ENCODE measurements around the gene MT1H. TPM values are rescaled to one million over a fixed set of nuclear protein-coding genes. Genes with fewer than 3 reads are reported as not detected.

MT1H gene
- total RNA-seq, 1 experiment from 2014 or later = not detected

Other genes with a start within 250 kb of the MT1H start
- gene AMFR, start 244.3 kb upstream of the MT1H start, total RNA-seq (2014; rRNA removed; shearing (Covaris generic)) = 79.7 and 87.8 TPM in 2 replicates
- gene NUDT21, start 218.5 kb upstream of the MT1H start, total RNA-seq (2014; rRNA removed; shearing (Covaris generic)) = 93.0 and 147 TPM in 2 replicates
- 77.7 and 95.5 TPM in 2 replicates for gene OGFOD1, start 218.3 kb upstream of the MT1H start, total RNA-seq (2014; rRNA removed; shearing (Covaris generic))
- gene BBS2, start 149.8 kb upstream of the MT1H start, total RNA-seq (2014; rRNA removed; shearing (Covaris generic)) = 46.6 and 52.3 TPM in 2 replicates
- gene MT4, start 104.7 kb upstream of the MT1H start, total RNA-seq (2014; rRNA removed; shearing (Covaris generic)) = not detected in 2 replicates
- gene MT3, start 80.3 kb upstream of the MT1H start, total RNA-seq (2014; rRNA removed; shearing (Covaris generic)) = not detected in 2 replicates
- gene MT2A, start 61.2 kb upstream of the MT1H start, total RNA-seq (2014; rRNA removed; shearing (Covaris generic)) = 98.0 and 122 TPM in 2 replicates
- gene MT1E, start 44.0 kb upstream of the MT1H start, total RNA-seq (2014; rRNA removed; shearing (Covaris generic)) = not detected in 2 replicates
- gene MT1M, start 37.2 kb upstream of the MT1H start, total RNA-seq (2014; rRNA removed; shearing (Covaris generic)) = not detected in 2 replicates
- not detected in 2 replicates for gene MT1A, start 31.1 kb upstream of the MT1H start, total RNA-seq (2014; rRNA removed; shearing (Covaris generic))
- gene MT1B, start 17.9 kb upstream of the MT1H start, total RNA-seq (2014; rRNA removed; shearing (Covaris generic)) = not detected in 2 replicates
- 0.14 TPM in 1 of 2 replicates, not detected in the other for gene MT1F, start 11.9 kb upstream of the MT1H start, total RNA-seq (2014; rRNA removed; shearing (Covaris generic))
- gene MT1G, start 1.7 kb upstream of the MT1H start, total RNA-seq (2014; rRNA removed; shearing (Covaris generic)) = not detected in 2 replicates
- gene MT1X, start 12.7 kb downstream of the MT1H start, total RNA-seq (2014; rRNA removed; shearing (Covaris generic)) = 78.7 and 86.8 TPM in 2 replicates
- 89.0 and 100 TPM in 2 replicates for gene NUP93, start 60.3 kb downstream of the MT1H start, total RNA-seq (2014; rRNA removed; shearing (Covaris generic))
- not detected in 2 replicates for gene SLC12A3, start 195.4 kb downstream of the MT1H start, total RNA-seq (2014; rRNA removed; shearing (Covaris generic))

Measured in H4 (cell line).